ENCODE data around the gene TNFRSF18. TPM values are rescaled to one million over a fixed set of nuclear protein-coding genes. Genes with fewer than 3 reads are reported as not detected.

TNFRSF18 gene
- total RNA-seq, 1 donor from 2014 or later = 0.47 TPM

DNA sequence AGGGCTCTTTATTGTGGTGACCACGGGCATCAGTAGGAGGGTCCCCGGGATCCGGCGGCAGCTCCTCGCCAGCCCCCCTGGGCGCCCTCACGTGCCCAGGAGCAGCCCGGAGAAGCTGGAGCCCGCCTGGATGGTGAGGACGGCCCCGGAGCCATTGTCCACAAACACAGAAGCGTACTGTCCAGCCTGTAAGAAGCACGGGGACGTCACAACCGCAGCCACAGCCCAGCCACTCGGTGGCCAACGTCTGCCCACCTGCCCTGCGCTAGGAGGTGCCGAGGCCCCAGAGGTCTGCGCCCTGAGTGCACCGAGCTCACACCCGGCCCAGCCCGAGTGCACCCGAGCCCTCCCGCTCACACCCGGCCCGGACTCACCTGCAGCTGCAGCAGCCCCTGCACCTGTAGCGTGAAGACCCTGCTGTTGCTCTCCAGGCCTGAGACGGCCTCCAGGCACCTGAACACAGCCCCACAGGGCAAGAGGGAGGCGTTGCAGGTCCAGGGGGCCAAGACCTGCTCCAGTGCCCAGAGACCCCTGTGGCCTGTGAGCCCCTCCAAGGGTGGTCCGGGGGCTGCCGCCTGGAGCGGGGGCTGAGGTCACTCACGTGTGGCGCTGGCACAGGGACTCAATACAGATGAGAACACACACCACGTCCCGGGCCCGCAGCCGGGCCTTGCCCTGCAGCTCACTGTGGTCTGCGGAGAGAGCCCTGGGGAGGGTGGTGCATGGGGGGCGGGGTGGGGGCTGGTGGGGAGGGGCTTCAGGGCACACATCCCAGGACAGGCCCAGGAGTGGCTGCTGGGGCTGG is 36.3 kb upstream of the TNFRSF18 start:
- intact Hi-C loops (cut with DNase I) = no loop called here
- Histone ChIP-seq H3K4me1 (no peaks in the 10 kb centered on the region), H3K4me3 (no peak overlapping the region), H3K27ac (no peak overlapping the region), H3K36me3 (no peaks in the 10 kb centered on the region), H3K9me3 (no peaks in the 10 kb centered on the region), H3K27me3 (ENCODE audit: low read depth) (peaks cover 67% of the 10 kb centered on the region)
- ATAC-seq = no peak
- TF ChIP-seq, protein P1, sequence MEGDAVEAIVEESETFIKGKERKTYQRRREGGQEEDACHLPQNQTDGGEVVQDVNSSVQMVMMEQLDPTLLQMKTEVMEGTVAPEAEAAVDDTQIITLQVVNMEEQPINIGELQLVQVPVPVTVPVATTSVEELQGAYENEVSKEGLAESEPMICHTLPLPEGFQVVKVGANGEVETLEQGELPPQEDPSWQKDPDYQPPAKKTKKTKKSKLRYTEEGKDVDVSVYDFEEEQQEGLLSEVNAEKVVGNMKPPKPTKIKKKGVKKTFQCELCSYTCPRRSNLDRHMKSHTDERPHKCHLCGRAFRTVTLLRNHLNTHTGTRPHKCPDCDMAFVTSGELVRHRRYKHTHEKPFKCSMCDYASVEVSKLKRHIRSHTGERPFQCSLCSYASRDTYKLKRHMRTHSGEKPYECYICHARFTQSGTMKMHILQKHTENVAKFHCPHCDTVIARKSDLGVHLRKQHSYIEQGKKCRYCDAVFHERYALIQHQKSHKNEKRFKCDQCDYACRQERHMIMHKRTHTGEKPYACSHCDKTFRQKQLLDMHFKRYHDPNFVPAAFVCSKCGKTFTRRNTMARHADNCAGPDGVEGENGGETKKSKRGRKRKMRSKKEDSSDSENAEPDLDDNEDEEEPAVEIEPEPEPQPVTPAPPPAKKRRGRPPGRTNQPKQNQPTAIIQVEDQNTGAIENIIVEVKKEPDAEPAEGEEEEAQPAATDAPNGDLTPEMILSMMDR (IDR thresholded peaks at IDR 0.05) = no peak
- DNase-seq = no peak

DNA sequence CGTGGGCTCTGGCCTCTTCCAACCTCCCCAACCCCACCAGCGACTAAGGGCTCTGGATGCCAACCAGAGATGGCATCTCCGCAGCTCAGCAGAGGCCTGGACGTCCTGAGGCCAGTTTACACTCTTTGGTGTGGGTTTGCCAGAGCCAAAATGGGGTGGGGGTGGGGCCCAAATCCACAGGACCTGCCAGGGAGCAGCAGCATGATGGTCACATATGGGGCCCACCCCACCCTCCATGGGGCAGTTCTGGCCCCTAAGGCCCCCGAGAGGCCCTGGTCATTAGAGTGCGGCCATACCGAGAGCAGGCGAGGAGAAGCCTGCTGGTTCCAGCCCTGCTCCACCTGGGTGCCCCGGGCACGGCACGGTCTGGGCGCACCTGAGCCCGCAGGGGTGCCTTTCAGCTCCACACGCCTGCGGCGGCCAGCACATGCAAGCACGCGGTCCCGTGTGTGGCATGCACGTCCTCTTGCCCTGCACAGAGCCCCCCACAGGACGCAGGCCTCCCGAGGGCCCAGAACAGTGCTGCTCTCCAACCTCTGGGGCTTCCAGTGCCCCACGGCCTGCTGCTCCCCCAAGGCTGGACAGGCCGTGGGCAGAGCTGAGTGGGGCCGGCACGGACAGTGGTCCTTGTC is 35.3 kb upstream of the TNFRSF18 start:
- no peaks in the 10 kb centered on the region for H3K36me3 ChIP-seq
- H3K27ac ChIP-seq = no peak overlapping the region
- peaks cover 3% of the 10 kb centered on the region for H3K4me1 ChIP-seq
- no peak overlapping the region for H3K4me3 ChIP-seq
- intact Hi-C loops (cut with DNase I) = no loop called here
- no peaks in the 10 kb centered on the region for H3K9me3 ChIP-seq
- peaks cover 67% of the 10 kb centered on the region for H3K27me3 ChIP-seq (ENCODE audit: low read depth)
- no peak for ATAC-seq
- TF ChIP-seq, protein P1 (IDR thresholded peaks at IDR 0.05) = no peak
- no peak for DNase-seq

DNA sequence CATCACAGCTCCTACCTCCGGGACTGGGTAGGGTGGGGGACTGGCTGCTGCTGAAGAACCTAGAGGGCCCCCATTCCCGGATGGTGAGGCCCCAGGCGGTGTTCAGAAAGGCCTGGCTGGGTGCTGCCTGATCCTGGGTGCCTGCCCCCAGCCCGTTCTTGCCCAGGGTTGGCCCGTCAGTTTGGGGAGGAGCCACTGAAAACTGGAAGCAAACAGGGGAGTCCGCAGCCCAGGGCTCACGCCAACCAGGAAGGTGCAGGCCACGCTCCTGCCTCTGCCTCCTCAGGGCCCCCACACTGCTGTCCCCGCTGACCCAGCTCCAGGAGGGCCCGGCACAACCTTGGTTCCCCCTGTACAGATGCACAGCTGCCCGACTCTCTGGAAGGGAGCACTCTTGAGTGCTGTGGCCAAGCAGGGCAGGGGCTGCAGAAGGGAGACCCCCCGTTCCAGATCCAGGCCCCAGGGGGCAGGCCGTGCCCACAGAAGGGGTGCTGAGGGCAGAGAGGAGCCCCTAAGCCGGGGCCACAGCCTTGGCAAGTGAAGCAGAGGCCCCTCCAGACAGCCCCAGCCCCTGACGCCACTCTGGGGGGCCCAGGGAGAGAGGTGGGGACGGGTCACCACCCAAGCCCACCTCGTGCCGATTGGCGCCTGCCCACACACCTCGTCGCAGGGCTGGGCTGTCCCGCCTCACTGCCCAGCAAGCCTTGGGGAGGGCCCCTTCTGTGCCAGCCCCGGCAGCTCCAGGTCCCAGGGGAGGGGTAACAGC is 34.6 kb upstream of the TNFRSF18 start:
- intact Hi-C loops (cut with DNase I) = no loop called here
- no peak overlapping the region for H3K4me3 ChIP-seq

DNA sequence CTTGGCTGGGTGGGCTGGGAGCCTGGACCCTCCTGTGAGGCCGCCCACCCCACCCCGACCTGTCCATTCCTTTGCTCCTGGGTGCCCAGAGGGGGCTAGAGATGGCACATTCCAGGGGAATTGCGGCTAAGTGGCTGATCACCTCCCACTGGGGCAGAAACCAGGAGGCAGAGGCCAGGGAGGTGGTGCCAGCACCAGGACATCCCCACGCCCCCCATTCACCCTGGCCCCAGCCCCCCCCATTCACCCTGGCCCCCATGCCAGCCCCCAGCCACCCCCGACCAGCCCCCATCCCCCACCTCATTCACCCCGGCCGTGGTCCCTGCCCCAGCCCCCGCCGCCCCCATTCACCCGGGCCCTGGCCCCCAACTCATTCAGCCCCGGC is 33.9 kb upstream of the TNFRSF18 start:
- TF ChIP-seq, protein P1 (IDR thresholded peaks at IDR 0.05) = no peak
- intact Hi-C loops (cut with DNase I) = no loop called here
- Histone ChIP-seq H3K27ac (no peak overlapping the region), H3K9me3 (no peaks in the 10 kb centered on the region), H3K27me3 (ENCODE audit: low read depth) (peaks cover 53% of the 10 kb centered on the region), H3K4me3 (no peak overlapping the region), H3K4me1 (peaks cover 3% of the 10 kb centered on the region), H3K36me3 (no peaks in the 10 kb centered on the region)
- DNase-seq (no peak), ATAC-seq (no peak)

More for the DNA sequence above, 34.6 kb upstream of the TNFRSF18 start:
- no peak overlapping the region for H3K27ac ChIP-seq
- H3K4me1 ChIP-seq = peaks cover 3% of the 10 kb centered on the region
- TF ChIP-seq, protein P1 (IDR thresholded peaks at IDR 0.05) = no peak
- no peak for ATAC-seq
- DNase-seq = no peak
- H3K27me3 ChIP-seq (ENCODE audit: low read depth) = peaks cover 60% of the 10 kb centered on the region
- H3K36me3 ChIP-seq = no peaks in the 10 kb centered on the region
- H3K9me3 ChIP-seq = no peaks in the 10 kb centered on the region

DNA sequence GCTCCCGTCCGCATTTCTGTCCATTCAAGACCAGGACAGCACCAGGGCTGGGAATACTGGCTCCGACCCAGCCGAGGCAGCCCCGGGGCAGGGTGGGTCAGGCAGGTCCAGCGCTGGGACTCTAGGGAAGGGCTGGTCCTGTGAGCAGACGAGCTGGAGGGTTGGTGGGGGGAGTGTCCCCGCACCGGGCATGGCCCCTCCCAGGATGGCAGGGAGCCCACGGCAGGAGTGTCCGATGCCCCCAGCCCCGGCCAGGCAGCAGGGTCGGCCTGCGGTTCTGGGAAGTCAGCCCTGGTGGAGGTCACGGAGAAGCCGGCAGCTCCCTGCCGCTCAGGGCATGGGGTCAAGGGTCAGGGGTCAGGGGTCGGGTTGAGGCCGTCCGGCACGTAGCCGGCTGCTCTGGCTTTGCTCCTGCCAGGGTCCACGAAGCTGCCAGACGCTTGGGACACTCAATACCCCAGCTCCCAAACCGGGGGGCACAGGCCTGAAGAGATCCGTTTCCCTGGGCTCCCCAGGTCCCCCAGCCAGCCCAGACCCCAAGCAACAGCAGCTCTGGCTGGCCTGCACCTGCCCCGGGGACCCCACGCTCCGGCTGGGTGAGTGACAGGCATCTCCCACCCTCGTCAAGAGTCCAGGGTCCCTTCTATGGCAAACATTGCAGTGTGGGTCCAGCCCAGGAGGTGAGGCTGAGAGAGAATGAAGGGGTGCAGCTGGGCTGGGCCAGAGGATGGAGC is 33.4 kb upstream of the TNFRSF18 start:
- Histone ChIP-seq H3K9me3 (no peaks in the 10 kb centered on the region), H3K36me3 (no peaks in the 10 kb centered on the region), H3K4me3 (no peak overlapping the region), H3K27ac (no peak overlapping the region), H3K27me3 (ENCODE audit: low read depth) (peaks cover 52% of the 10 kb centered on the region), H3K4me1 (peaks cover 3% of the 10 kb centered on the region)
- intact Hi-C loops (cut with DNase I) = no loop called here
- ATAC-seq (no peak), DNase-seq (no peak)
- TF ChIP-seq, protein P1 (IDR thresholded peaks at IDR 0.05) = no peak
